Measurements from ENCODE around the gene OTOP3. TPM values are rescaled to one million over a fixed set of nuclear protein-coding genes. Genes with fewer than 3 reads are reported as not detected.

Gene OTOP3
- total and polyA plus RNA-seq, 2 donors (not counting 3 experiments of a cell fraction or from before 2014, with no cell fraction given), result not detected

DNA sequence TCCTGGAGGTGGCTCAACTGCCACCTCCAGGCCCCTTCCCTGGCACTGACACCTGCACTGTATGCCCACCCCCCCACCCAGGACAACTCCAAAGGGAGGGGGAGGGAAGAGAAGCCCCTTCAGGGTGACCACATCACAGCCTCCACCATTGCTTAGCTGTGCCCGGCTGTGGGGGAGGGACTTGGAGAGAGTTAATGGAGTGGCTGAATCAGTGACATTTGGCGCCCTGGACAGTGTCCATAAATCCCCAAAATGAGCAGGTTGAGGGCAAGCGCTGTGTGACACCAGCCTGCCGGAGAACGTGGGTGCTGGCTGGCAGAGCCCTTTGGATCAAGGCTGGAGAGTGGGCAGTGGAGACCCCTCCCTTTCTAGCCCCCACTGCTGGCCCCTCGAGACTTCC lies 13.5 kb upstream of the OTOP3 start:
- no peak for TF ChIP-seq POLR2A (IDR thresholded peaks at IDR 0.05; ENCODE audit: low read depth, low read length)
- no peak for TF ChIP-seq JUN (IDR thresholded peaks at IDR 0.05; ENCODE audit: borderline replicate concordance, insufficient read depth, insufficient read length, low read depth)
- TF ChIP-seq GATA2 (IDR thresholded peaks at IDR 0.05; ENCODE audit: insufficient read depth, insufficient read length, low read depth, low read length), result no peak
- no peak for TF ChIP-seq EZH2 (IDR thresholded peaks at IDR 0.05; ENCODE audit: borderline replicate concordance, low read depth, low read length, severe bottlenecking)
- TF ChIP-seq, protein P1, sequence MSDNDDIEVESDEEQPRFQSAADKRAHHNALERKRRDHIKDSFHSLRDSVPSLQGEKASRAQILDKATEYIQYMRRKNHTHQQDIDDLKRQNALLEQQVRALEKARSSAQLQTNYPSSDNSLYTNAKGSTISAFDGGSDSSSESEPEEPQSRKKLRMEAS (IDR thresholded peaks at IDR 0.05; ENCODE audit: insufficient read depth, insufficient read length), result no peak
- no peak for TF ChIP-seq POLR2AphosphoS5 (IDR thresholded peaks at IDR 0.05; ENCODE audit: insufficient read depth, low read depth, low read length)
- no peak for TF ChIP-seq FOS (IDR thresholded peaks at IDR 0.05; ENCODE audit: borderline replicate concordance, insufficient read depth, low read length)
- TF ChIP-seq, protein P2, sequence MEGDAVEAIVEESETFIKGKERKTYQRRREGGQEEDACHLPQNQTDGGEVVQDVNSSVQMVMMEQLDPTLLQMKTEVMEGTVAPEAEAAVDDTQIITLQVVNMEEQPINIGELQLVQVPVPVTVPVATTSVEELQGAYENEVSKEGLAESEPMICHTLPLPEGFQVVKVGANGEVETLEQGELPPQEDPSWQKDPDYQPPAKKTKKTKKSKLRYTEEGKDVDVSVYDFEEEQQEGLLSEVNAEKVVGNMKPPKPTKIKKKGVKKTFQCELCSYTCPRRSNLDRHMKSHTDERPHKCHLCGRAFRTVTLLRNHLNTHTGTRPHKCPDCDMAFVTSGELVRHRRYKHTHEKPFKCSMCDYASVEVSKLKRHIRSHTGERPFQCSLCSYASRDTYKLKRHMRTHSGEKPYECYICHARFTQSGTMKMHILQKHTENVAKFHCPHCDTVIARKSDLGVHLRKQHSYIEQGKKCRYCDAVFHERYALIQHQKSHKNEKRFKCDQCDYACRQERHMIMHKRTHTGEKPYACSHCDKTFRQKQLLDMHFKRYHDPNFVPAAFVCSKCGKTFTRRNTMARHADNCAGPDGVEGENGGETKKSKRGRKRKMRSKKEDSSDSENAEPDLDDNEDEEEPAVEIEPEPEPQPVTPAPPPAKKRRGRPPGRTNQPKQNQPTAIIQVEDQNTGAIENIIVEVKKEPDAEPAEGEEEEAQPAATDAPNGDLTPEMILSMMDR (IDR thresholded peaks at IDR 0.05; ENCODE audit: extremely low read depth in 1 of 2, insufficient read depth in 1 of 2, low read depth in 1 of 2, low read length in 2 of 2), result no peak
- TF ChIP-seq MYC (IDR thresholded peaks at IDR 0.05; ENCODE audit: low read depth, low read length), result no peak
- FAIRE-seq (no peak), DNase-seq (ENCODE audit: low read depth, low spot score) (no peak)
- intact Hi-C loops (cut with micrococcal nuclease), result loop anchor here (5.0 kb wide), 1 partner anchor 280 kb away; no protein-coding TSS in a partner anchor
- H3K9me1 ChIP-seq (replicated peaks; ENCODE audit: control insufficient read depth, extremely low read depth, insufficient read depth, low read length), result no peaks in the 10 kb centered on the region
- H3K27ac ChIP-seq (ENCODE audit: insufficient read depth, low read depth, low read length), result no peak overlapping the region
- dilution Hi-C loops (cut with MboI; ENCODE audit: extremely low pct_ligation_motif_present, low sequenced_read_pairs), result no loop called here
- no peak overlapping the region for H3K4me2 ChIP-seq (ENCODE audit: insufficient read depth, low read length)
- no peak overlapping the region for H2AFZ ChIP-seq (ENCODE audit: low read depth, low read length)
- CTCF ChIA-PET, result interaction anchor here (1.2 to 3.7 kb wide), 3 partner anchors 9 to 50 kb away, joined by 4 to 23 read pairs (median 8); partner anchors contain the start of gene HID1
- H3K9me3 ChIP-seq (replicated peaks; ENCODE audit: control insufficient read depth, insufficient read depth, low read length), result no peaks in the 10 kb centered on the region
- peaks cover 4% of the 10 kb centered on the region for H3K4me1 ChIP-seq (ENCODE audit: control insufficient read depth, extremely low read depth, insufficient read depth, low read length)
- POLR2A ChIA-PET, result no interaction called here
- H3K4me3 ChIP-seq (replicated peaks in 1 of 3; ENCODE audit: insufficient read depth in 1 of 3, low read depth in 1 of 3, low read length in 3 of 3), result no peak overlapping the region
- H3K9ac ChIP-seq (replicated peaks; ENCODE audit: extremely low read depth, insufficient read depth, low read length), result no peak overlapping the region
- H3K36me3 ChIP-seq (ENCODE audit: control insufficient read depth in 2 of 2, extremely low read depth in 1 of 2, insufficient read depth in 2 of 2, low read length in 2 of 2), result no peaks in the 10 kb centered on the region
- no peaks in the 10 kb centered on the region for H4K20me1 ChIP-seq (replicated peaks; ENCODE audit: control insufficient read depth, extremely low read depth, insufficient read depth, low read length)
- no peaks in the 10 kb centered on the region for H3K79me2 ChIP-seq (ENCODE audit: control insufficient read depth, insufficient read depth, low read length)
- H3K27me3 ChIP-seq (ENCODE audit: control insufficient read depth in 2 of 2, insufficient read depth in 2 of 2, low read length in 2 of 2), result peaks cover 41 to 45% of the 10 kb centered on the region in 2 experiments
- BruUV-seq (replicated peaks), result no TSS peak

All from endothelial cell of umbilical vein (primary cell).